Esophagus muscularis mucosa (tissue), 2 donors: ENCODE results near the gene ITGA8.

ENCODE experiments used
- POLR2A ChIP-seq: fragments of 450-650 bp; IDR thresholded peaks from one replicate; pipeline ENCODE4 v1.6.1; 2017; ENCODE audit warnings: antibody characterized with exemption, moderate library complexity, mild to moderate bottlenecking, low read depth
- POLR2AphosphoS5 ChIP-seq, 2 donors: sonication (generic); formaldehyde crosslinking; IDR thresholded peaks; one replicate each; pipeline ENCODE4 v1.6.1; 2017; ENCODE audit warnings: antibody characterized with exemption in 2 of 2

DNA sequence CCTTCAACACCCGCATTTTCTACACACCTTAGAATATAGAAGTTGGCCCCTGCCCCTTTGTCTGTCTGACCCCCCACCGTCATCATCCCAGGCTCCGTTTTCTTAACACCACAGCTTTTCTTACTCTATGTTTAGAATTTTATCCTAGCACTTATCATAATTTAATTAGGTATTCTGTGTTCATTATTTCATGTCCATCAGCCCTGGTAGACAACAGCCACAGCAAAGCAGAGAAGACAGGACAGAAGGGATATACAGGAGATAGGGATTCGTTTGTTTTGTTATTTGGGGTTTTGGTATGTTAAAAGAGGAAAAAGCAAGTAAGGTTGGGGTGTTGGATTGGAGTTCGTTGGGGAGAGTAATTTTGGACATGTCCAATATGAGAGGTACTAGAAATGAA is 48.8 kb downstream of the ITGA8 start:
- no peak for TF ChIP-seq POLR2AphosphoS5 (IDR thresholded peaks at IDR 0.05)
- no peak for TF ChIP-seq POLR2A
